NCI-H460 (cell line): ENCODE data around the gene MEAK7. TPM values are rescaled to one million over a fixed set of nuclear protein-coding genes. Genes with fewer than 3 reads are reported as not detected.
"Not testable (repeated sequence)": the region's sequence is repeated elsewhere in the genome, so short reads cannot be mapped to it uniquely, and the experiment has no call there.

ENCODE experiments used
- DNase-seq: peaks from one replicate; pipeline ENCODE4 v3.0.0-alpha.2; 2016; ENCODE audit warnings: low read depth; ENCODE audit errors: extremely low read depth
- total RNA-seq: library from RNA; depleted of rRNA; stranded (reverse); fragments of >200 nt; shearing (Covaris generic); gene quantifications from 2 replicates; pipeline ENCODE4 v1.2.3, GENCODE V29; 2014

MEAK7 gene
- total RNA-seq, 1 experiment from 2014 or later, result 9.5 TPM

- DNase-seq, result no peak
Measured at GRCh38 chr16:84534815-84535214, 30.4 kb upstream of the MEAK7 start.

- no peak for DNase-seq
Measured at GRCh38 chr16:84532855-84533486, 28.5 kb upstream of the MEAK7 start.

- DNase-seq, result no peak
Measured at GRCh38 chr16:84532291-84532724, 27.8 kb upstream of the MEAK7 start.

GRCh38 chr16:84531671-84532111 is 27.2 kb upstream of the MEAK7 start:
- DNase-seq, result no peak

GRCh38 chr16:84530590-84530989 is 26.1 kb upstream of the MEAK7 start:
- DNase-seq, result no peak

GRCh38 chr16:84529607-84530006 is 25.1 kb upstream of the MEAK7 start:
- DNase-seq, result no peak

GRCh38 chr16:84528322-84528721 is 23.9 kb upstream of the MEAK7 start:
- DNase-seq, result no peak

- DNase-seq, result no peak
Measured at GRCh38 chr16:84527532-84528269, 23.2 kb upstream of the MEAK7 start.

GRCh38 chr16:84526794-84527531 is 22.5 kb upstream of the MEAK7 start:
- DNase-seq, result no peak

GRCh38 chr16:84524941-84525581 is 20.6 kb upstream of the MEAK7 start:
- not testable (repeated sequence) for DNase-seq

GRCh38 chr16:84524346-84524920 is 20.0 kb upstream of the MEAK7 start:
- no peak for DNase-seq

GRCh38 chr16:84521497-84521770 is 17.0 kb upstream of the MEAK7 start:
- no peak for DNase-seq

- DNase-seq, result no peak
Measured at GRCh38 chr16:84520725-84521496, 16.5 kb upstream of the MEAK7 start.

GRCh38 chr16:84519855-84520254 is 15.4 kb upstream of the MEAK7 start:
- DNase-seq, result no peak

- no peak for DNase-seq
Measured at GRCh38 chr16:84518804-84519341, 14.4 kb upstream of the MEAK7 start.

GRCh38 chr16:84518220-84518619 is 13.8 kb upstream of the MEAK7 start:
- not testable (repeated sequence) for DNase-seq

GRCh38 chr16:84517366-84517765 is 12.9 kb upstream of the MEAK7 start:
- DNase-seq, result no peak

GRCh38 chr16:84514874-84515835 is 10.7 kb upstream of the MEAK7 start:
- no peak for DNase-seq
